GM10847 (cell line): Measurements from ENCODE around the gene GRM7.

Experiments used
- POLR2A ChIP-seq: IDR thresholded peaks from 2 replicates; pipeline ENCODE4 v1.6.1; 2011; ENCODE audit not compliant: insufficient read length; ENCODE audit errors: extremely low read depth

GRM7 gene

DNA sequence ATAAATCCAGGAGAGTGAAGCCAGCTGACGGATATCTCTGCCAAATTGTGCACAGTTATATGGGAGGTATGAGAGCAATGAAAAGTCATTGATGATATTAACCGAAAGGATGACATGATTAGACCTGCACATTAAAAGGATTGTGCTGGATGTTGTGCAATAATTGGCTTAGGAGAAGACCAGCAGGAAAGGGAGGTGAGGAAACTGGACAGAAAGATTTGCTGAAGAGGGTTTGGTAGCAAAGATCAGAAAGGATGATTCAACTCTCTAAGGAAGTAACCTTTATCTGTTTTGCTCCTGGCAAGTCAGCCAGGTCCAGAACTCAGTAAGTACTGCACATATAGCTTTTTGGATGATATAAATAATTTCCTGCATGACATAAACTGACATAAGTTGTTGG is 704.7 kb downstream of the GRM7 start:
- TF ChIP-seq POLR2A: no peak

DNA sequence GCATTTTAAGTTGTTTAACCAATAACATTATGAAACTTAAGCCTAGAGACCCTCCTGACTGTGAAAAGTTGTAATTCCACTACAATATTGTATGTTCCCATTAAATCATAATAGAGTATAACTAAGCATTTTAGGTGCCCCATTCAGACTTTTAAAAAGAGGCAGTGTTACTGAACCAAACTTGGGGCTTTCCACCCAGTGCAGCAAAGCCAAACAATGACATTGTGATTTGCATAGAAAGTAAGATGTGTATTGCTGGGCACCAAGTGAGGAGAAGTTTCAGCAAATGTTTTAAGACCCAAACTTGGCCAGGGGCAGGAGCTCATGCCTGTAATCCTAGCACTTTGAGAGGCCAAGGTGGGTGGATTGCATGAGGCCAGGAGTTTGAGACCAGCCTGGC is 706.2 kb downstream of the GRM7 start:
- no peak for TF ChIP-seq POLR2A

DNA sequence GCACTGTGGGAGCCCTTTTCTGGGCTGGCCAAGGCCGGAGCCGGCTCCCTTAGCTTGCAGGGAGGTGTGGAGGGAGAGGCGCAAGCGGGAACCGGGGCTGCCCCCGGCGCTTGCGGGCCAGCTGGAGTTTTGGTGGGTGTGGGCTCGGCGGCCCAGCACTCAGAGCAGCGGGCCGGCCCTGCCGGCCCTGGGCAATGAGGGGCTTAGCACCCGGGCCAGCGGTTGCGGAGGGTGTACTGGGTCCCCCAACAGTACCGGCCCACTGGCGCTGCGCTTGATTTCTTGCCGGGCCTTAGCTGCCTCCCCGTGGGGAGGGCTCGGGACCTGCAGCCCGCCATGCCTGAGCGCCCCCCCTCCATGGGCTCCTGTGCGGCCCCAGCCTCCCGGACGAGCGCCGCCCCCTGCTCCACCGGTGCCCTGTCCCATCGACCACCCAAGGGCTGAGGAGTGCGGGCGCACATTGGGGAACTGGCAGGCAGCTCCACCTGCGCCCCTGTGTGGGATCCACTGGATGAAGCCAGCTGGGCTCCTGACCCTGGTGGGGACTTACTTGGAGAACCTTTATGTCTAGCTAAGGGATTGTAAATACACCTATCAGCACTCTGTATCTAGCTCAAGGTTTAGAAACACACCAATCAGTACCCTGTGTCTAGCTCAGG is 707.7 kb downstream of the GRM7 start:
- no peak for TF ChIP-seq POLR2A

DNA sequence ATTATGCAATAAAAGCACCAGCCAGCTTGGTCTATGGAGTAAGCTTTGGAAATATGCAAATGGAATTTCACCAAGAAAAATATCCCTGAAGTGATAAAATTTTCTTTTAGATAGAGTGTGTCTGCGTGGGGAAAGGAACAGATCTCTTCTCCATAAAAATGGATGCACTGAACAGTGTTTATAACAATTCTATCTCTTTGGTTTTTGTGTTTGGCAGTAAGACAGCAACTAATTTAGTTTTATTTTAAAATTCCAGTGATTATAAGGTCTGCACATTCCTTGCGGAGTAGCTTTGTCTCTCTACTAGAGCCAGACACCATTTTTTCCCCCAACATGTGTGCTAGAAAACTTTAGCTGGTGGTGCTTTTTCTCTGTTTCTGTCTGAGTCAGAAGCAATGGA is 712.4 kb downstream of the GRM7 start:
- TF ChIP-seq POLR2A: no peak

DNA sequence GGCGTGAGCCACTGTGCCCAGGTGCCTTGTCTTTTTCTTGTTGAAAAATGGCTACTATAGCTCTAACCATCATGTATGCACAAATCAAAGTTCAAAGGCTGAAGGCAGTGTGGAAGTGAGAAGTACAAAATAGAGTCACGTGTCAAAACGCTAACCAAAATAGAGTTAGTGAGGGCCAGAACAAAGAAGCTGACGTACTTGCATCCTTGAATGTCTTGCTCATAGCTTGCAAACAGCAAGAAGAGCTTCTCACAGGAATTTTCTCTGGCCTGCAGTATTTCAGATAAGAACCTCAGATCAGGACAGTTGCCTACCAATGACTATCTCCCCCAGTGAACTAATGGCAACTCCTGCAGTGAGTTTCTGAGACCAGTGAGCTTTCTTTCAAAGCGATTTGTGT is 713.5 kb downstream of the GRM7 start:
- no peak for TF ChIP-seq POLR2A

DNA sequence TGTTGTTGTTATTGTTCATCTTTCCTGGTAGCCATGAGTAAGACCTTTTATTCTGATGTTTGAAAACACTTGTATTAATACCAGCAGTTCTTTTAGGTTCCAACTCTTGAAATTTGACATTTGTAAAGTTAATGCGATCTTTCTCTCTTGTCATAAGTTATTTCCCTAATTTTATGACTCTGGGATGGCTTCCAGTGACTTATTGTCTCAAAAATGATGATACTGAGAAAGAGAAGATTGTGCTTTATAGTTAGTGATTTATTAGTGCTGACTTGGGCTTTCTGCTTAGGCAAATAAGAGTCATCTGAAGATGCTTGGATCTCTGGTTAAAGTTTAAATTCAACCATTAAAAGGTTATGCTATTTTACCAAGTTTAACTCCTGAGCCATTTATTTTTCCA is 715.2 kb downstream of the GRM7 start:
- no peak for TF ChIP-seq POLR2A

DNA sequence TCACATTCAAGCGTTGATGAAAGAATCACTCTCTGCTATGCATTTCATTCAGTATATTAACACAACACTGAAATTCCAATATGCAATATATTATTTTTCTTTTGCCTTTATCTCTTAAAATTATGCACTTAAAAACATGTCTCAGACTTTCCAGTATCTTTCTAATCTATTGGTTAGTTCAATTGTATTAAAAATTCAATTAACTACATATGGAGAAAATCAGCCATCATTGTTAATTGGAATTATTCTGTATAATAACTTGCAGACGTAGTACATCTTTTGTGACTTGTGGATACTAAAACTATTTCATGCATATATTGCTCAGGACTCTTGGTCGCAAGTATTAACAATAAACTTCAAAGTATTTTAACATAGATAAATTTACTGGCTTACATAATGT is 715.6 kb downstream of the GRM7 start:
- no peak for TF ChIP-seq POLR2A

DNA sequence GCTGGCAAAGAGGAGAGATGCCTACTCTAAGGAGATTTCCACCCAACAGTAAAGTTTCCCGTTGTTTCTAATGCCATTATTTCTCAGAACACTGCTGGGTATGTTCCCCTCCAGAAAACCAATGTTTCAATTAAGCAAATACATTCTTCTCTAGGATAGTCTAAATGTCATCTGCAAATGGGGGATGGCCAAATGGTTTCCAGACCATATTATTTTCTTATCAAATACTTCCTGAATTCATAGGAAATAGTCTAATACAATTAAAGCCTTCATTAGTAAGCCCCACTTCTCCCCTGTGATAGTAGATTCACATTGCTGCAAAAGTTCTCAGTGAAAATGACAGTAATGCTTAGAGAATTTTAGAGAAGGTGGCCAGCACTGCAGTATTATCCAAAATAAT is 716.6 kb downstream of the GRM7 start:
- TF ChIP-seq POLR2A: no peak

DNA sequence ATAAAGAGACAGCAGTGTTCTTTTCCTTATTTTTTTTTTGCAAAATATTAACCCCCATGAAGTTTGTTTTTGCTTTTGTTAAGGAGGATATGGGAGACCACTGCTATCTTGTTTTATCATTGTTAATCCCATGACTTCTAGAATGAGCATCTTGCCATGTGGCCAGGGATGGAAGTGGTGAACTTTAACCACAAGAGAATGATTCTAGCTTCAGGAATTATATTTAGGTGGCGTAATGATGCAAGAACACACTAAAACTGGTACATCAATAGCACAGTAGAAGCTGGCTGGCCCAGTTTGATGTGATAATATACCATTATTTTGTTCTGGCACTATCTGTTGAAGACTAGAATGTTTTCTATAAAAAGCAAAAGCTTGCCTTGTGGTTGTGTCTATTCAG is 720.9 kb downstream of the GRM7 start:
- no peak for TF ChIP-seq POLR2A

DNA sequence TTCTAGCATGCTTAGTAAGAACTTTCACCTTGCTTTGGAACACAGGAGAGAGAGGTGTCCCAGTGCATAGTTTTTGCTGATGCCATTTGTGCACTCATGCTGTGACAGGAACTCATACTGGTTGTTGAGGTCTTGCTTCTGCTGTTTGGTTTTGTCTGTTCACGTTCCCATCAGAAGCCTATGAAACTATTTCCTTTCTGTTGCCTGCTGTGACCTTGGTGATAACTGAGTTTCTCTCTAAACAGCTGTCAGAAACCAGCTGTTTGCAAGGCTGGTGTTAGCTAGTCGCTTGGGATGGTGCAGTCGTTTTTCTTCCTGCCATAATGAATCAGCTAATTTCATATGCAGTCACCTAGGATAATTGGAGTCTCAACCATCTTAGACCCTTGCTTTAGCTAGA is 724.1 kb downstream of the GRM7 start:
- TF ChIP-seq POLR2A: no peak

DNA sequence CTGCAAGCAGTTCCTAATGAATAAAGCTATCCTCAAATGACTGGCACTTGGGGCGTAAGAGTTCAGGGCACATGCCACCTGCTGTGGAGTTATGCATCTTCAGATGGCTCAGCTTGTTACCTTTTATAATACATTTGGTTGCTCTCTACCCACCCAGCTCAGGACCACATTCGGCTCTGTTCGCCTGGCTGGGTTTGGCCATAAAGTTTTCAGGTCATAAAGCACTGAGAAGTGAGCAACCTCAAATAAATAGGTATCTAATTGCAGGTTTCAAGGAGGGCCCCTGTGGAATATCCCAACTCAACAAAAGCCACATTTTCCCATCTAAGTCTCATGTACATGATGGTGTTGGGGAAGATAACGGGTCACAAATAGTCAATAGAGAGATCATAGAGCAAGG is 727.3 kb downstream of the GRM7 start:
- no peak for TF ChIP-seq POLR2A

DNA sequence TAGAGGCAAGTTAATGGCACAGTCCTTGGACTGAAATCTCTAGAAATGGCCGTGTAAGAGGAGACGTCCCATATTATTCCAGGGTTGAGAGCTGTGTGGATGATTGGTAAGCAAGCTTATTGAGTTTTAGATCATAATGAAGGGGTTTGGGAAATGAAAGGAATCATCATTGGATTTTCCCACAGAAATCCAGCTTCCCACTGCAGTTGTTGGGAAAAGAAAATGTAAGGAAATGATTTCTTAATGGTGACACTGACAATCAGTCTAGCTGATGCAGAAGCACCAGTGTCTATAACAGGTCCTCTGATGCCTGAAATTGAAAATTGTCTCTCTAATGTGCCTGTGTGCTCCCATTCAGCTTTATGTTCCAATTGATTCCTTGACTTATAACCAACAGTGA is 728.6 kb downstream of the GRM7 start:
- no peak for TF ChIP-seq POLR2A

DNA sequence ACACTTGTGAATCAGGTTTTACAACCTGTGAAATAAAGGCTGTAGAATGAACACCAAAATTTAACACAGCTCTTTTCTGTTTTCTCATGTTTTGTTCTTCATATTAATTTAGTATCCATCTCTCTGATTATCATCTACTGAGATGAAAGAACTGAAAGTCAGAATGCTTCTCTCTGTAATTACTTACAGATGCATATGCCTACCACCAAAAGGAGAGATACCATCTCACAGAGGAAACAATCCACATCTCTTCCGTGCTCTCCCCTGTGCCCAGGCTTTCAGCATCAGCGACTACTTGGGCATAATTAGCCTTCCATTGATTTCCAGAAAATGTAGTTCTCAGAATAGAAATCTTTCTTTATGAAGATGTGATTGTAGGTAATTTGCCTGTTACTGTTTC is 741.4 kb downstream of the GRM7 start:
- no peak for TF ChIP-seq POLR2A

DNA sequence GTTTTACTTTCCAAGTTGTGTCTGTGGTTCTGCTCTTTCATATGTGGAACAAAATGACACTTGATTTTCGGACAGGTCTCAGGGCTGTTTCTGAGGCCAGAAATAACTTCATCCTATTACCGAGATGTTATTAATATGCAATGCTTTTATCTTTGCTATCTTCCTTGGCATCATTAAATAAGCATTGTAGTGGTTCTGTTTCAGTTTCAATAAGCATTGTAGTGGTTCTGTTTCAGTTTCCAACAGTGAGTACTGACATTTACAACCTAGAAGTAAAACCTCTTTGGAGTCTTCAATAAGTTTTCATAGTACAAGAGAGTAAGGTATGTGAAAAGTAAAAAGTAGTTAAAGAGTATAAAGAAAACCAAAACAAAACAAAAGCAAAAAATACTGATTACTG is 746.2 kb downstream of the GRM7 start:
- no peak for TF ChIP-seq POLR2A

DNA sequence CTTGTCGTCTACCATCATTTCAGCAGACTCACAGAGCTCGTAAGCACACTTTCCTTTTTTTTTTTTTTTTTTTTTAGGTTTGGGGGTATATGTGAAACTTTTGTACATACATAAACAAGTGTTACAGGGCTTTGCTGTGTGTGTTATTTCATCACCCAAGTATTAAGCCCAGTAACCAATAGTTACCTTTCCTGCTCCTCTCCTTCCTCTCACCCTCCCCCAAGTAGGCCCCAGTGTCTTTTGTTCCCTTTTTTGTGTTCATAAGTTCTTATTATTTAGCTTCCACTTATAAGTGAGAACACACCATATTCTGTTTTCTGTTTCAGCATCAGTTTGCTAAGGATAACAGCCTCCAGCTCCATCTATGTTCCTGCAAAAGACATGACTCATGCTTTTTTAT is 746.8 kb downstream of the GRM7 start:
- TF ChIP-seq POLR2A: no peak

DNA sequence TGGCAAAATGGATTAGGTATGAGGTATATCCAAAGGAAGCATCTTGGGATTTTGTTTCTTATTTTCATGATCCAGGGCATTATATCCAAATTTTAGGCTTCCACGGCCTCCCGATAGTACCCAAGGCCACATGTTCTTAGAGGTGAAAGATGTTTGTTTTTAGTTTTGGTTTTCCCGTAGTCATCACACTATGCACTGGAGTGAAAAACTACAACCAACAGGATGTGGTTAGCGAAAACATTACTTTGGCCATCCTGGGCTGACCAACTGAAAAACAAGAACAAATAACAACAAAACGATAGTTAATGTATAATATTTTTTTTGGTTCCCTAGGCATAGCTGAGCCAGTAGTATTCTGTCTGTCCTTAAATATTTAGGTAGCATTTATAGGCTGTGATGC is 749.7 kb downstream of the GRM7 start:
- TF ChIP-seq POLR2A: no peak

DNA sequence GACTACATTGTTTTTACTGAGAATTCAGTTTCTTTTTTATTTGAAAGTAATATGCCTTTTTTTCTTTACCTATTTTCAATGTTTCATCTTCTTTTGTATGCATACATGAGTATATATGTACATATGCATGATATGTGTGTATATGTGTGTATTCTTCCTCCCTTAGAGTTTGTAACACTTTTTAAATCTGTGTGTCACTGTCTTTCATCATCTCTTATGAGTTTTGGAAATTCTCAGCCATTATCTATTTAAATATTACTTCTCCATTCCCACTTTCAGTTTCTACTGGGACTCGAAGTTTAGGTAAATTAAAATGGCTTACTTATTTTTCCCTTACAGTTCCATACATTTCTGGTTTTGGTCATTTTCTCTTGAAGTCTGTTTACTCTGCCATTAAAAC is 754.1 kb downstream of the GRM7 start:
- no peak for TF ChIP-seq POLR2A

DNA sequence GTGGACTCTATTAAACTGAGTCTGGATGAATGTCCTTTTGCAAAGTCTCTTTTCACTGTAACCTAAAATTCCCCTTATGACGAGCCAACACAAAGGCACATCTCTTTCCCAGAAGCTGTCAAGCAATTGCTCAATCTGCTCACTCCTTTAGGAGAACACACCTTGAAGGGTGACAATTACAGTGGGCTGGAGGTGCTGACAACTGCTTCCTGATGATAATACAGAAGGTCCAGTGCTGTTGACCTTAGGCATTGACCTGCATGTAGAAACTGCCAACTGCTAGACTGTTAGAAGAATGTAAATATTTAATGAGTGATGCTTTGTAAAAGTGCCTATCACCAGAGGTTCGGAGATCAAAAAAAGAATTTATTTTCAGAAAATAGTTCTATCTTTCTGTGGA is 757.7 kb downstream of the GRM7 start:
- no peak for TF ChIP-seq POLR2A
